GM19468 (cell line): ENCODE results near the gene OSBPL8.
"Not testable (repeated sequence)": the region's sequence is repeated elsewhere in the genome, so short reads cannot be mapped to it uniquely, and the experiment has no call there.

Source experiments
- ATAC-seq: cut with Tn5 transposase; IDR thresholded peaks from one replicate; pipeline ENCODE4 v1.9.1; 2021; ENCODE audit warnings: mild to moderate bottlenecking, moderate library complexity, moderate number of reproducible peaks; ENCODE audit not compliant: unreplicated experiment; ENCODE audit errors: extremely low read depth

Gene OSBPL8

GRCh38 chr12:76480796-76481195 is 78.8 kb downstream of the OSBPL8 start:
- no peak for ATAC-seq

- ATAC-seq = no peak
These were observed 81.5 kb downstream of the OSBPL8 start for GRCh38 chr12:76478045-76478444.

- ATAC-seq = not testable (repeated sequence)
These were observed 86.7 kb downstream of the OSBPL8 start for GRCh38 chr12:76472862-76473261.

DNA sequence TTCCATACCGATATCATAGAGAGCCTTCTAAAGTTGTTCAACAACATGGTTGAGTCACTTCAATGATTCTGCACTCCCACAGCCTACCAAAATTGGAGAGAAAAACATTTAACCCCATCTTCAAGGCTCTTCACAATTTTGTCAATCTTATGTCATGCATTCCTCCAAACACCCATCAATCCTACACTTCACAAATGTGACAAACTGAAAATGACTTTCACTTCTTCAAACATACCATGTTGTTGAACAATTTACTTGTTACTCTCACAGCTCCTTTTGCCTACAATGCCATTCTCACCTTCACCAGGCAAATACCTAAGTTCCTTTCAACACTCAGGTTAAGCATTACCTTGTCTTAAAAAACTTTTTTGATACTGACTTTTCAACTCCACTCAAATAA is 88.0 kb downstream of the OSBPL8 start:
- no peak for ATAC-seq

- ATAC-seq = peak; percentile 85
These were observed 89.3 kb downstream of the OSBPL8 start for GRCh38 chr12:76470028-76470939.

GRCh38 chr12:76464631-76465166 is 94.9 kb downstream of the OSBPL8 start:
- no peak for ATAC-seq

- no peak for ATAC-seq
These were observed 96.8 kb downstream of the OSBPL8 start for GRCh38 chr12:76462668-76463224.

DNA sequence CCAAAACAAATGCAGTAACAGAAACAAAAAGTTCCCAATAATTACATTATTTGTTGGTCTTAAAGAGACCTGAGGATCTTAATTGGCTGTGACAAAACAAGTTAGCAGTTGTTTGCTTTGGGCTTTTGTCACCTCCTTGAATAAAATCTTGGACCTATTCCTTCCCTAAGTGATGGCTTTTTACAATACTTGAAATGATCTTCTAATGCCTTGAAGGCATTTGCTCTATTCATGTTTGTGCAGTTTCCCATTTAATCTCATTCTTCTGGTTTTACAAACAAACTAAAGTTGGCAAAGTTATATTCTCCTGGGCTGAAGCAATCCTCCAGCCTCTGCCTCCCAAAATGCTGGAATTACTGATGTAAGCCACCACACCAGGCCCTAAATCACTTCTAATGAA is 98.8 kb downstream of the OSBPL8 start:
- ATAC-seq = no peak

GRCh38 chr12:76457818-76458217 is 101.8 kb downstream of the OSBPL8 start:
- no peak for ATAC-seq

DNA sequence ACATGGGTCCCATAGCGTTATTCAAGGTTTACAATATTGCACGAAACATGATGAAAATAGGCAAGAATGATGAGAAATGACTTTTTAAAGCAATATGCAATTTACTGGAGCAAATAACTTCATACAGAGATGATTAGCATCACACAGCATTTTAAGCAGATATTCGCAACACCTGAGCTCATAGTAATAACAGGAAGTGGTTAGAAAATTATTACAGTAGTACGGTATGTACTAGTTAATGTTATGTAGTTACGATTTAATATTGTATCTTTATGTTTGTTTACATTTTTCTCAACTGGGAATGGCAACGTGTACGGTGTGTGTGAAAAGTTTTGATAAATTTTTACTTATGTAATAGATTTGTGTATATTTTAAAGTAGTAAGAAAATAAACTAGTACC is 102.6 kb downstream of the OSBPL8 start:
- ATAC-seq = no peak

GRCh38 chr12:76455582-76456345 is 103.8 kb downstream of the OSBPL8 start:
- peak; percentile 77 for ATAC-seq

DNA sequence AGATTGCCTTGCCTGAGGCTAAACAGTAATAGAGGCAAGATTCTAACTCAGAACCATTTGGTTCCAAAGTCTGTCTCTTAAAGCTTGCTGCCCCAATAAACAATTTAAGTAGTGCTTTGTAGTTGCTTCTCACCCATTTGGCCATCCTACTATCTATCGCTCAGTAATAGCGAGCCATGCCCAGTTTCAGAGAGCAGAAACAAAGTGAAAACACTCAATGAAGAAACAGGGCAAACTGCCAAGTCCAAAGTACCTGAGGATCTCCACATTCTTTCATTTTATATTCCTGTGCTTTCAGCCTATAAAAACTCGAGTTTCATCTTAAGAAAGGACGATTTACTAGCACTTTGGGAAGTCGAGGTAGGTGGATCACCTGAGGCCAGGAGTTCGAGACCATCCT is 108.0 kb downstream of the OSBPL8 start:
- no peak for ATAC-seq

- no peak for ATAC-seq
These were observed 108.9 kb downstream of the OSBPL8 start for GRCh38 chr12:76450690-76451089.

- ATAC-seq = no peak
These were observed 109.6 kb downstream of the OSBPL8 start for GRCh38 chr12:76449993-76450392.

GRCh38 chr12:76449583-76449982 is 110.0 kb downstream of the OSBPL8 start:
- no peak for ATAC-seq

GRCh38 chr12:76449016-76449415 is 110.6 kb downstream of the OSBPL8 start:
- no peak for ATAC-seq

DNA sequence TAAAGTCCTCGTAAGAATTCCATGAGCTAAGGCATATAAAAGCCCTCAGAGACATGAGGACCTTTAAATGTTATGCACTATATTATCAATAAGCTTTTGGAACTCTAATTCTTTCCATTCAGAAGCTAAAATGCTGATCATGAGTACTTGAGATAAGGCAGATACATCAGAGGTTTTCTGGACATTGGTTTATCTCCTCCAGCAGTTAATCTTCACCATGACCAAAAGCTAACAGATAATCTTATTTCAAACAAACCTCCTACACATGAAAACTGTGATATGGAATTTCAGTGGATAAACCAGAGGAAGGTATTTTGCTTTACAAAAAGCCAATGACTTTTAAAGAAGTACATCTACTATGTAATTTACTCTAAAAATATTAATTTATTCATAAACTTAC is 113.5 kb downstream of the OSBPL8 start:
- ATAC-seq = no peak

DNA sequence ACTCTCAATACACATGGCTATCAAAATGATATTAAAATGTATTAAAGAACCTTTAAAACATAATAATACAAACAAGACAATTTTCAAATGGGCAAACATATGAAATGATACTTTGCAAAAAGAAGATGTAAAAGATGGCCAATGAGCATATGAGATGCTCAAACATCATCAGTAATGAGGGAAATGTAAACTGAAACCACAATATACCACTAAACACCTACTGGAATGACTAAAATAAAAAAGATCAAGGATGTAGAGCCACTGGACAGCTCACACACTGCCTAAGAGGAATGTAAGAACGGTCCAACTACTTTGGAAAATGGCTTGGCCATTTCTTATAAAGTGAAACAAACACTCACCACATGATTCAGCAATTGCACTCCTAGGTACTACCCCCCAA is 114.1 kb downstream of the OSBPL8 start:
- no peak for ATAC-seq

DNA sequence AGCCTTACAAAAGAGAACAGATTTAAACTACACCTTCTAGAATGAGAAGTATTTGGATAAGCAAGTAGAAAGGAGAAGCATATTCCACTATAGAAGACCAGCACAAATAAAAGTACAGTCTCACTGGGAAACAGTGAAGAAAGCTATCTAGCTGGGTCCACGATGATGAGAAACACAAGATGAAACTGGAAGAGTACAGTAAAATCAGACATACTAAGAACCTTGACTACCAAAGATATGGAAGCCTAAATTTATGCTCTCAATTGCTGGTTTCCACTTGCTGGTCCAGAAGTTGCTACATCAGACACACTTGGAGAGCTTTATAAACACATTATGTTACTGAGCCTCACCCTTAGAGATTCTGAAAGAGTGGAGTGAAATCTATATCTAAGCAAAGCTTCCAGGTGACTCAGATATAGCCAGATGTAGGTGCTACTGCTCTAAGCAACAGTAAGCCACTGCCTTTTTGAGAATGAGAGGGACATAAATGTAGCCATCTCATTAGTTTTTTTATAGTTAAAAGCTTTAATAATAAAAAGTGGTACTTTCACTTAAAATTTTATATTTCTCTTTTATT is 115.1 kb downstream of the OSBPL8 start:
- no peak for ATAC-seq

DNA sequence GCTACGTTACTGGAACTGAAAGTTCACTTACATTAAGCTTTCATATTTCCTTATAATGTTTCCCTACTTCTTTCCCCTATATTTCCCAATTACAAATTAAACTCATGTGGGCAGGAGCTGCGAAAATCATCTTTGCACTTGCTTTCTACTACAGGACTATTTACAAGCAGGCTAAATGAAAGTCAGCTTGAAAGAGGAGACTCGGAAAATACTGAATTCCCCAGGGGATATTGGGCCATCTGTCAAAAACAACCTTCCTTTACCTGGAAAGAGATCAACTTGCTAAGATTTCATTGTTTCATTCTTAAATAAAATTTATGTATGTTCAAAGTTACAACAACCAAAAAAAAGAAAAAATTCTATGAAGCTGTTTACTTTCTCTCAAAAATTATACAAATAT is 118.6 kb downstream of the OSBPL8 start:
- ATAC-seq = no peak
